HCT116 (cell line): ENCODE results near the gene DAGLA. TPM values are rescaled to one million over a fixed set of nuclear protein-coding genes. Genes with fewer than 3 reads are reported as not detected.

Experiments
- ATAC-seq: fragments of 200-7000 bp; cut with Tn5 transposase; 2 replicates; pipeline ENCODE4 v1.9.1; 2020; ENCODE audit warnings: mild to moderate bottlenecking, moderate library complexity
- BruUV-seq: library from RNA; stranded (reverse); fragments of 400-500 nt; replicated peaks from 2 replicates; lab custom pipeline; 2021; lab: Mats Ljungman, UMichigan
- CTCF ChIA-PET: fragments of 300-600 bp; sonication (Branson Sonifier 250); formaldehyde crosslinking; loops from one replicate; lab custom pipeline; 2021; ENCODE audit warnings: antibody characterized with exemption; lab: Charles Lee
- POLR2A ChIA-PET: fragments of 300-600, 350-600 bp; sonication (Branson Sonifier 250); formaldehyde crosslinking; loops from one replicate; lab custom pipeline; 2021; ENCODE audit warnings: antibody characterized with exemption; lab: Charles Lee
- RAD21 ChIA-PET, 2 experiments: fragments of 300-600 bp; sonication (Branson Sonifier 250); formaldehyde crosslinking; loops; one replicate each; lab custom pipeline; 2023; ENCODE audit warnings: low total read pairs in 2 of 2; ENCODE audit not compliant: uncharacterized antibody in 2 of 2, unreplicated experiment in 2 of 2, low non-redundant PET in 1 of 2; lab: Charles Lee
- DNase-seq: peaks from one replicate; pipeline ENCODE4 v3.0.0-alpha.2; 2010; ENCODE audit warnings: low read depth, low spot score
- H2AFZ ChIP-seq: fragments of 200-600 bp; shearing (Covaris generic), sonication (generic); 2 replicates; pipeline ENCODE4 v1.6.1; 2017; ENCODE audit warnings: low read depth, mixed run types, mixed read lengths, antibody characterized with exemption, low read length; ENCODE audit not compliant: poor library complexity, severe bottlenecking
- H3K27ac ChIP-seq: 2 replicates; pipeline ENCODE4 v1.5.1; 2012; ENCODE audit warnings: low read depth, low read length
- H3K27me3 ChIP-seq: fragments of 200-600 bp; sonication (generic); 2 replicates; pipeline ENCODE4 v1.6.1; 2016; ENCODE audit warnings: mixed run types, low read length, mixed read lengths; ENCODE audit not compliant: insufficient read depth
- H3K36me3 ChIP-seq, 2 experiments: fragments of 200-500 bp in 1 of 2; fragments of 200-600 bp in 1 of 2; sonication (Bioruptor generic) in 1 of 2; sonication (generic) in 1 of 2; 2 replicates each; pipeline versions ENCODE4 v1.5.1 to v1.6.1; 2014 to 2016; ENCODE audit warnings: low read length in 2 of 2, inconsistent platforms in 1 of 2, mixed read lengths in 1 of 2, mixed run types in 1 of 2; ENCODE audit not compliant: insufficient read depth in 2 of 2, control insufficient read depth in 1 of 2
- H3K4me1 ChIP-seq, 2 experiments: fragments of 200-600 bp in 1 of 2; sonication (generic) in 1 of 2; 2 replicates each; pipeline versions ENCODE4 v1.5.1 to v1.6.1; 2012 to 2017; ENCODE audit warnings: low read length in 2 of 2, inconsistent platforms in 1 of 2, mild to moderate bottlenecking in 1 of 2, mixed read lengths in 1 of 2, mixed run types in 1 of 2, moderate library complexity in 1 of 2; ENCODE audit not compliant: insufficient read depth in 2 of 2, control insufficient read depth in 1 of 2
- H3K4me2 ChIP-seq: fragments of 200-600 bp; sonication (generic); 2 replicates; pipeline ENCODE4 v1.6.1; 2017; ENCODE audit warnings: mixed run types, low read length, mixed read lengths
- H3K4me3 ChIP-seq, 2 experiments: fragments of 200-600 bp in 1 of 2; sonication (generic) in 1 of 2; replicated peaks in 1 of 2; 2 replicates each; pipeline ENCODE4 v1.5.1; 2011 to 2016; ENCODE audit warnings: low read length in 2 of 2, control low read depth in 1 of 2, low read depth in 1 of 2, mild to moderate bottlenecking in 1 of 2, mixed read lengths in 1 of 2, mixed run types in 1 of 2
- H3K79me2 ChIP-seq: fragments of 200-600 bp; sonication (generic); 2 replicates; pipeline ENCODE4 v1.6.1; 2017; ENCODE audit warnings: mild to moderate bottlenecking, mixed run types, low read length, moderate library complexity, mixed read lengths; ENCODE audit not compliant: insufficient read depth
- H3K9ac ChIP-seq: fragments of 200-600 bp; sonication (generic); 2 replicates; pipeline ENCODE4 v1.6.1; 2016; ENCODE audit warnings: low read length, mixed read lengths
- H3K9me2 ChIP-seq: fragments of 200-600 bp; sonication (generic), shearing (Covaris generic); 2 replicates; pipeline ENCODE4 v1.6.1; 2017; ENCODE audit warnings: mixed run types, mild to moderate bottlenecking, moderate library complexity; ENCODE audit not compliant: insufficient read depth
- H3K9me3 ChIP-seq, 2 experiments: fragments of 200-500 bp in 1 of 2; fragments of 200-600 bp in 1 of 2; sonication (Bioruptor generic) in 1 of 2; sonication (generic) in 1 of 2; 2 replicates each; pipeline ENCODE4 v1.6.1; 2014 to 2017; ENCODE audit warnings: low read length in 2 of 2, mixed read lengths in 2 of 2, inconsistent platforms in 1 of 2, low read depth in 1 of 2, mild to moderate bottlenecking in 1 of 2, mixed run types in 1 of 2, moderate library complexity in 1 of 2; ENCODE audit not compliant: control insufficient read depth in 1 of 2, insufficient read depth in 1 of 2
- H4K20me1 ChIP-seq: fragments of 200-600 bp; sonication (generic), shearing (Covaris generic); 2 replicates; pipeline ENCODE4 v1.6.1; 2017; ENCODE audit warnings: mixed run types, mild to moderate bottlenecking, moderate library complexity; ENCODE audit not compliant: insufficient read depth
- CTCF ChIP-seq, 3 experiments: fragments of 200-600 bp in 1 of 3; sonication (generic) in 1 of 3; IDR thresholded peaks in 2 of 3; conservative IDR thresholded peaks in 1 of 3; 2 replicates each; pipeline ENCODE4 v1.5.1; 2012 to 2017; ENCODE audit warnings: low read depth in 2 of 3, low read length in 2 of 3, antibody characterized with exemption in 1 of 3, borderline replicate concordance in 1 of 3, control low read depth in 1 of 3, mild to moderate bottlenecking in 1 of 3, mixed read lengths in 1 of 3, mixed run types in 1 of 3, moderate library complexity in 1 of 3; ENCODE audit not compliant: insufficient read depth in 1 of 3
- ELF1 ChIP-seq: IDR thresholded peaks from 2 replicates; pipeline ENCODE4 v1.6.1; 2012; ENCODE audit warnings: low read depth, borderline replicate concordance
- EZH2 ChIP-seq: fragments of 200-600 bp; sonication (generic); IDR thresholded peaks from 2 replicates; pipeline ENCODE4 v1.6.1; 2017; ENCODE audit warnings: antibody characterized with exemption, mixed run types
- EZH2phosphoT487 ChIP-seq: fragments of 200-600 bp; IDR thresholded peaks from 2 replicates; pipeline ENCODE4 v1.6.1; 2018; ENCODE audit warnings: antibody characterized with exemption, borderline replicate concordance
- FOSL1 ChIP-seq: IDR thresholded peaks from 2 replicates; pipeline ENCODE4 v1.6.1; 2012; ENCODE audit warnings: low read depth
- JUND ChIP-seq: IDR thresholded peaks from 2 replicates; pipeline ENCODE4 v1.6.1; 2012
- MAX ChIP-seq: IDR thresholded peaks from 2 replicates; pipeline ENCODE4 v1.6.1; 2012
- POLR2A ChIP-seq: IDR thresholded peaks from 2 replicates; pipeline ENCODE4 v1.7.0; 2011; ENCODE audit warnings: borderline replicate concordance; ENCODE audit not compliant: insufficient read depth, insufficient read length; ENCODE audit errors: extremely low read depth
- POLR2AphosphoS5 ChIP-seq: IDR thresholded peaks from 2 replicates; pipeline ENCODE4 v1.6.1; 2011; ENCODE audit warnings: mild to moderate bottlenecking, low read depth, low read length, moderate library complexity
- SIN3A ChIP-seq: IDR thresholded peaks from 2 replicates; pipeline ENCODE4 v1.6.1; 2012; ENCODE audit warnings: low read depth
- TCF7L2 ChIP-seq: IDR thresholded peaks from 2 replicates; pipeline ENCODE4 v1.7.0; 2011; ENCODE audit warnings: borderline replicate concordance, inconsistent platforms; ENCODE audit not compliant: insufficient read depth, insufficient read length; ENCODE audit errors: extremely low read depth
- YY1 ChIP-seq: IDR thresholded peaks from 2 replicates; pipeline ENCODE4 v1.6.1; 2011; ENCODE audit warnings: low read length, low read depth, moderate library complexity, mild to moderate bottlenecking; ENCODE audit not compliant: insufficient replicate concordance; ENCODE audit errors: extremely low read depth
- ZBTB33 ChIP-seq: IDR thresholded peaks from 2 replicates; pipeline ENCODE4 v1.6.1; 2011; ENCODE audit warnings: mild to moderate bottlenecking, low read length, moderate library complexity; ENCODE audit not compliant: insufficient replicate concordance; ENCODE audit errors: extremely low read depth
- ZFX ChIP-seq: fragments of 450-650 bp; IDR thresholded peaks from 2 replicates; pipeline ENCODE4 v1.6.1; 2017
- intact Hi-C: fragments of 100-400 bp; cut with micrococcal nuclease; formaldehyde crosslinking; loops from 2 replicates; pipeline ENCODE4 v1.10.0; 2022
- total RNA-seq: library from RNA; stranded (reverse); gene quantifications from one replicate; pipeline ENCODE4 v1.2.1, GENCODE V29; 2021; ENCODE audit not compliant: unreplicated experiment

Gene DAGLA
- total RNA-seq, 1 experiment from 2014 or later, result 2.7 TPM

GRCh38 chr11:61744609-61745156 is 64.5 kb downstream of the DAGLA start:
- no peak for ATAC-seq
- no peaks in the 10 kb centered on the region for H3K9me3 ChIP-seq
- BruUV-seq, result no TSS peak
- H3K27me3 ChIP-seq, result no peaks in the 10 kb centered on the region
- H3K4me2 ChIP-seq, result no peak overlapping the region
- no peak for DNase-seq
- H3K79me2 ChIP-seq, result no peaks in the 10 kb centered on the region
- no peaks in the 10 kb centered on the region for H4K20me1 ChIP-seq
- no peak overlapping the region for H3K4me3 ChIP-seq
- POLR2A ChIA-PET, result no interaction called here
- H3K9ac ChIP-seq, result no peak overlapping the region
- H3K36me3 ChIP-seq, result no peaks in the 10 kb centered on the region
- peaks cover 3 to 11% of the 10 kb centered on the region in 2 experiments; a peak in 2 of 4 replicates for H3K4me1 ChIP-seq
- no peak for TF ChIP-seq ELF1
- TF ChIP-seq EZH2, result no peak
- TF ChIP-seq EZH2phosphoT487, result no peak
- TF ChIP-seq SIN3A, result no peak
- no peak for TF ChIP-seq CTCF (IDR thresholded peaks at IDR 0.05 in 2 of 3, conservative IDR thresholded peaks at IDR 0.05 in 1 of 3; ENCODE audit: borderline replicate concordance in 1 of 3, insufficient read depth in 1 of 3, low read depth in 2 of 3, low read length in 2 of 3)
- no peak for TF ChIP-seq FOSL1
- no peak for TF ChIP-seq MAX
- no peak for TF ChIP-seq TCF7L2
- no peak for TF ChIP-seq POLR2A
- no peak for TF ChIP-seq POLR2AphosphoS5
- no peak for TF ChIP-seq JUND
- no peak for TF ChIP-seq YY1
- no peak for TF ChIP-seq ZFX
- TF ChIP-seq ZBTB33, result no peak
- TF ChIP-seq, all 23 proteins: peak for 0
- Histone ChIP-seq H2AFZ (no peak overlapping the region), H3K9me2 (no peaks in the 10 kb centered on the region), H3K27ac (no peak overlapping the region)
- ChIA-PET CTCF (interaction anchor here (1.7 to 2.8 kb wide), 2 partner anchors 11 to 15 kb away, joined by 5 to 13 read pairs; no protein-coding TSS in a partner anchor), RAD21 (no interaction called here)
- intact Hi-C loops, result no loop called here
